Spinal cord (tissue), 10 donors: Measurements from ENCODE around the gene MRRF. TPM values are rescaled to one million over a fixed set of nuclear protein-coding genes. Genes with fewer than 3 reads are reported as not detected.
A peak's percentile ranks its signal among the peaks of the same experiment; 100 is the strongest.

Experiments used
- DNase-seq, 6 donors: peaks; one replicate each; pipeline versions ENCODE4 v3.0.0 to v3.0.0-alpha.2; 2013 to 2015; ENCODE audit warnings: low spot score in 6 of 6, low read depth in 4 of 6
- H3K27ac ChIP-seq: one replicate; pipeline ENCODE4 v1.5.1; 2013; ENCODE audit warnings: low read depth, low read length, control low read depth
- H3K27me3 ChIP-seq: one replicate; pipeline ENCODE4 v1.6.1; 2013; ENCODE audit warnings: low read length; ENCODE audit not compliant: control insufficient read depth, insufficient read depth
- H3K36me3 ChIP-seq: one replicate; pipeline ENCODE4 v1.6.1; 2013; ENCODE audit warnings: low read length; ENCODE audit not compliant: control insufficient read depth, insufficient read depth
- H3K4me1 ChIP-seq: one replicate; pipeline ENCODE4 v1.6.1; 2013; ENCODE audit warnings: low read length; ENCODE audit not compliant: control insufficient read depth, insufficient read depth
- H3K4me3 ChIP-seq: one replicate; pipeline ENCODE4 v1.5.1; 2013; ENCODE audit warnings: low read depth, low read length, control low read depth
- H3K9me3 ChIP-seq: one replicate; pipeline ENCODE4 v1.6.1; 2013; ENCODE audit warnings: low read length; ENCODE audit not compliant: control insufficient read depth, insufficient read depth
- WGBS: methylation state at CpG from one replicate; pipeline ENCODE4 v1.1.5; 2013; ENCODE audit warnings: missing lambda C conversion rate; ENCODE audit not compliant: insufficient coverage; 5-methylcytosine and 5-hydroxymethylcytosine counted together
- polyA plus RNA-seq, 2 donors: library from polyadenylated mRNA; unstranded; fragments of 120-200 nt; gene quantifications; one replicate each; pipeline ENCODE4 v1.2.1, GENCODE V29; 2013; ENCODE audit not compliant: insufficient read length in 2 of 2
- total RNA-seq, 2 donors: library from RNA; depleted of rRNA in 1 of 2; stranded (reverse); fragments of 120-200 nt in 1 of 2; fragments of >200 nt in 1 of 2; gene quantifications; one replicate each; pipeline versions ENCODE4 v1.2.3 to v1.2.4, GENCODE V29; 2013 to 2014
- donor health status: healthy.

Gene MRRF
- total and polyA plus RNA-seq, 4 donors: 23.5 to 31.6 (median 27.8) TPM

GRCh38 chr9:122334916-122335315 lies 70.2 kb downstream of the MRRF start:
- peaks cover 31% of the 10 kb centered on the region for H3K4me1 ChIP-seq
- H3K27ac ChIP-seq: no peak overlapping the region
- no peaks in the 10 kb centered on the region for H3K27me3 ChIP-seq

DNA sequence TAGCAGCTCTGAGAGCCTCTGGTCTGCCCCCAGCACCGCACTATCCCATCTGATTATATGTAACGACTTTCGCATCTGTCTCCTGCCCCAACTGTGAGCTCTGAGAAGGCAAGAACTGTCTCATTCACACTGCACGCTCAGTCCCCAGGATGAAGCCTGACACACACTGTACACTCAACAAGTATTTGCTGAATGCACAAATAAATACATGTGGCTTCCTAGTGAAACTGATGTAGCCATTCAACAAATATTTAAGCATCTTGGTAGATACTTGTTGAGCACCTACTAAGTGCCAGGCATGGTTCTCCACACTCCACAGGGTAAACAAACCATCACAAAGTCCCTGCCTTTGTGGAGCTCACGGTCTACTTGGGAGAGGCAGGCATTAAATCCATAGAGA lies 71.5 kb downstream of the MRRF start:
- Histone ChIP-seq H3K36me3 (no peaks in the 10 kb centered on the region), H3K9me3 (no peaks in the 10 kb centered on the region), H3K4me3 (no peak overlapping the region), H3K27ac (no peak overlapping the region), H3K27me3 (no peaks in the 10 kb centered on the region), H3K4me1 (peaks cover 33% of the 10 kb centered on the region)
- no peak for DNase-seq
- 92% methylated on average over 5 of the region's 5 CpGs for WGBS

More at GRCh38 chr9:122334916-122335315, 70.2 kb downstream of the MRRF start:
- Histone ChIP-seq H3K4me3 (no peak overlapping the region), H3K36me3 (peaks cover 4% of the 10 kb centered on the region), H3K9me3 (no peaks in the 10 kb centered on the region)
- no peak for DNase-seq
- 94% methylated on average over 4 of the region's 4 CpGs for WGBS

GRCh38 chr9:122336866-122337555 lies 72.3 kb downstream of the MRRF start:
- DNase-seq: peak in 2 of 6 donors; percentile 39 to 47
- Histone ChIP-seq H3K4me1 (peaks cover 33% of the 10 kb centered on the region), H3K27me3 (no peaks in the 10 kb centered on the region), H3K9me3 (no peaks in the 10 kb centered on the region), H3K27ac (no peak overlapping the region), H3K4me3 (no peak overlapping the region), H3K36me3 (no peaks in the 10 kb centered on the region)
- 15% methylated on average over 25 of the region's 26 CpGs for whole genome bisulfite sequencing

GRCh38 chr9:122337556-122337929 lies 72.9 kb downstream of the MRRF start:
- DNase-seq: peak in 1 of 6 donors; percentile 64

DNA sequence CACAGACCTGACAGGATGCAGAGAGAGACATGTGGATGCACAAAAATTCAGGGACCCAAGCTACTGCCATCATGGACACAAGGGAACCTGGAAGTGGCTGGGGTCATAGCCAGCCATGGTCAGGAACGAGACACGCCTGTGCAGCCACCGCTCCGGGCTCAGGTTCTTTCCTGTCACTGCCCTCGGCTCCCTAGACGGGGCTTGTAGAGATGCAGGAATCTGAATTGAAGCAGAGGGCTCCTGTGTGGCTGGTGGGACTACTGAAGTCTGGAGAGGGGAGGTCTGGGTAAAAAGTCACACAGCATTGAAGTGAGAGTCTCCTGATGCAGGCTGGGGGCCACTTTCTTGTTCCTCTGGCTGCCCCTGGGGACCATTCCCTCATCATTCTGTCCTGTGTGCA lies 73.9 kb downstream of the MRRF start:
- no peaks in the 10 kb centered on the region for H3K27me3 ChIP-seq
- no peaks in the 10 kb centered on the region for H3K9me3 ChIP-seq
- H3K4me1 ChIP-seq: peaks cover 33% of the 10 kb centered on the region
- H3K36me3 ChIP-seq: no peaks in the 10 kb centered on the region
- 77% methylated on average over 6 of the region's 6 CpGs for WGBS
- DNase-seq: no peak
- no peak overlapping the region for H3K27ac ChIP-seq
- no peak overlapping the region for H3K4me3 ChIP-seq

More at GRCh38 chr9:122337556-122337929, 72.9 kb downstream of the MRRF start:
- Histone ChIP-seq H3K4me1 (peaks cover 33% of the 10 kb centered on the region), H3K27ac (no peak overlapping the region), H3K36me3 (no peaks in the 10 kb centered on the region), H3K9me3 (no peaks in the 10 kb centered on the region), H3K4me3 (no peak overlapping the region), H3K27me3 (no peaks in the 10 kb centered on the region)
- 40% methylated on average over 4 of the region's 4 CpGs for WGBS

DNA sequence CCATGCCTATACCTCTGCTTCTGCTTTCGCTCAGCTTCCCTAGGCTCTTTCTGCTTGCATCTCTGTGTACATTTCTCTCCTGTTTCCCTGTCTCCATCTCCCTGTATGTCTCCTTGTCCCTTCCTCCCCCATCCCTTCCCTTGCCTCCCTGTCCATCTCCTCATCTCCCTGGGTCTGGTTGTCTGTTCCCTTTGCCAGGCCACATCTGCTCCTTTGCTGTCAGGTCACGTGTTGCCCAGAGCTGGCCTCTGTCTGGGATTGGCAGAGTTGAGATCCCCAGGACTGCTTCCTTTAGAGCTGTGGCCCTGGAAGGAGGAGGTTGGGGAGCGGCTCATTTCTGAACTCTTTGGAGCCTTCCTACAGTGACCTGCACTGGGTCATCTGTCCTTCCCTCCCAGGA lies 74.3 kb downstream of the MRRF start:
- 81% methylated on average over 2 of the region's 3 CpGs for WGBS
- H3K36me3 ChIP-seq: no peaks in the 10 kb centered on the region
- H3K4me3 ChIP-seq: no peak overlapping the region
- no peak for DNase-seq
- H3K4me1 ChIP-seq: peaks cover 33% of the 10 kb centered on the region
- no peak overlapping the region for H3K27ac ChIP-seq
- H3K27me3 ChIP-seq: no peaks in the 10 kb centered on the region
- no peaks in the 10 kb centered on the region for H3K9me3 ChIP-seq

- 64% methylated on average over 2 of the region's 5 CpGs for WGBS
- Histone ChIP-seq H3K36me3 (no peaks in the 10 kb centered on the region), H3K4me3 (no peak overlapping the region), H3K9me3 (no peaks in the 10 kb centered on the region), H3K4me1 (peaks cover 33% of the 10 kb centered on the region), H3K27ac (no peak overlapping the region), H3K27me3 (no peaks in the 10 kb centered on the region)
- DNase-seq: no peak
Observed at GRCh38 chr9:122339579-122339978, 74.9 kb downstream of the MRRF start.

DNA sequence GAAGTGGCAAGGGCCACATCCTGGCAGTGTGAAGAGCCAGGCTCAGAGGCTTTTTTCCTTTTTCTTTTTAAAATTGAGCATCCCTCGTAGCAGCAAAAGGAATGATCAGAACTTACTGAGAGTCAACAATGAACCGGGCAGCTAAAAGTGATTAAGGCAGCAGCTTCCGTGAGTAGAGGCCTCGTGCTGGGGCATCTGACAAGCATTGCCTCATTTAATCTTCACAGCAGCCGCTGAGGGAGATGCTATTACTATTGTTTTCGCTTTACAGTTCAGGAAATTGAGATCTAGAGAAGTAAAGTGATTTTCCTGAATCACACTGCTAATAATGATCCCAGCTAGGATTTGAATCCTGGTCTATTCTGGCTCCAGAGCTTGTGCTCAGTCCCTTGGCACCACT lies 75.5 kb downstream of the MRRF start:
- DNase-seq: peak in 1 of 6 donors; percentile 81
- Histone ChIP-seq H3K27ac (no peak overlapping the region), H3K27me3 (no peaks in the 10 kb centered on the region), H3K4me3 (no peak overlapping the region), H3K4me1 (peaks cover 33% of the 10 kb centered on the region), H3K36me3 (no peaks in the 10 kb centered on the region), H3K9me3 (no peaks in the 10 kb centered on the region)
- WGBS: 44% methylated on average over 4 of the region's 6 CpGs

DNA sequence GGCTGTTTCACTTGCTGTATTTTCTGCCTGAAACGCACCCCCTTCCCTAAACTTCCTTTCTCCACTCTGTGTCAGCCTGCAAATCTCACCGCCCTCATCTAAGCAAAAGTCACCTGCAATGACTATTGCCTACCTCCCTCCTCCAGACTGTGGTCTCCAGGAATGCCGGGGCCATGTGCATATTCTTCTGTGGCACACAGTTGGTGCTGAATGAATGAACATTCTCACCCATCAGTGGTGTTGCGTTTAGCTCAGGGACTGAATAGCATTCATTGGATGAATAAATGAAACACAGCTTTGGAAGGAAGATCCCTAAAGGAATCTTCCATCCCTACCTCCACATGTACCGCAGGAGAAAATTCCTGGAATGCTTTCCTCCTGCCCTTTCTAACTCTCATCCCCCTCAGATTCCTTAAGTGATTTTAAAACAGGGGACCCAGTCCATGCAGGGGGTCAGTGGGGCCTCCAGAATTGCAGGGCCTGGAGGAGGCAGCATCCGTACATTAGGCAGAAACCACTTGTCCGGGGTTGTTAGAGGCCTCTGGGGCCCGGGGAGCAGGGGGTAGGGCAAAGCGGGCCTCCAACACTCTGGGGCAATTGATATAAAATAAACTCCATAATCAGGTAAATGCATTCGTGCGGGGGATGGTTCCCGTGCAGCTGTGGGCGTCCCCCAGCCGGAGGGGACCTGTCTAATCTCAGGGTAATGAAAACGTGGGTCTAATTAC lies 77.8 kb downstream of the MRRF start:
- Histone ChIP-seq H3K4me3 (no peak overlapping the region), H3K4me1 (peaks cover 31% of the 10 kb centered on the region)
- 73% methylated on average over 11 of the region's 15 CpGs for WGBS

More for the DNA sequence above, 77.8 kb downstream of the MRRF start:
- H3K27ac ChIP-seq: no peak overlapping the region
- DNase-seq: no peak
- peaks cover 4% of the 10 kb centered on the region for H3K27me3 ChIP-seq
- H3K36me3 ChIP-seq: no peaks in the 10 kb centered on the region
- no peaks in the 10 kb centered on the region for H3K9me3 ChIP-seq
